Thyroid gland (tissue), 4 donors: ENCODE data around the gene AGBL3.

ENCODE experiments used
- POLR2A ChIP-seq, 2 donors: fragments of 450-650 bp; IDR thresholded peaks; one replicate each; pipeline ENCODE4 v1.6.1; 2017; ENCODE audit warnings: antibody characterized with exemption in 2 of 2, mild to moderate bottlenecking in 2 of 2, moderate library complexity in 1 of 2
- TF ChIP-seq, protein P1 (sequence below), 6 experiments: fragments of 200-600 bp in 3 of 6; fragments of 450-650 bp in 3 of 6; sonication (generic) in 3 of 6; IDR thresholded peaks; one replicate each; pipeline ENCODE4 v1.5.1; 2016 to 2019; ENCODE audit warnings: antibody characterized with exemption in 6 of 6, mild to moderate bottlenecking in 2 of 6, inconsistent platforms in 1 of 6, moderate library complexity in 1 of 6

GRCh38 chr7:135111379-135111778, 125.1 kb downstream of the AGBL3 start:
- TF ChIP-seq, protein P1, sequence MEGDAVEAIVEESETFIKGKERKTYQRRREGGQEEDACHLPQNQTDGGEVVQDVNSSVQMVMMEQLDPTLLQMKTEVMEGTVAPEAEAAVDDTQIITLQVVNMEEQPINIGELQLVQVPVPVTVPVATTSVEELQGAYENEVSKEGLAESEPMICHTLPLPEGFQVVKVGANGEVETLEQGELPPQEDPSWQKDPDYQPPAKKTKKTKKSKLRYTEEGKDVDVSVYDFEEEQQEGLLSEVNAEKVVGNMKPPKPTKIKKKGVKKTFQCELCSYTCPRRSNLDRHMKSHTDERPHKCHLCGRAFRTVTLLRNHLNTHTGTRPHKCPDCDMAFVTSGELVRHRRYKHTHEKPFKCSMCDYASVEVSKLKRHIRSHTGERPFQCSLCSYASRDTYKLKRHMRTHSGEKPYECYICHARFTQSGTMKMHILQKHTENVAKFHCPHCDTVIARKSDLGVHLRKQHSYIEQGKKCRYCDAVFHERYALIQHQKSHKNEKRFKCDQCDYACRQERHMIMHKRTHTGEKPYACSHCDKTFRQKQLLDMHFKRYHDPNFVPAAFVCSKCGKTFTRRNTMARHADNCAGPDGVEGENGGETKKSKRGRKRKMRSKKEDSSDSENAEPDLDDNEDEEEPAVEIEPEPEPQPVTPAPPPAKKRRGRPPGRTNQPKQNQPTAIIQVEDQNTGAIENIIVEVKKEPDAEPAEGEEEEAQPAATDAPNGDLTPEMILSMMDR (IDR thresholded peaks at IDR 0.05): no peak
- no peak for TF ChIP-seq POLR2A (IDR thresholded peaks at IDR 0.05)
